Activated CD4-positive, alpha-beta T cell treated with anti-CD3 and anti-CD28 coated beads, Interleukin-2, amount 10 ng/mL, durations not matched to agents 24 days and 14 days (primary cell): ENCODE data around the gene FECH. TPM values are rescaled to one million over a fixed set of nuclear protein-coding genes. Genes with fewer than 3 reads are reported as not detected.
"Not testable (repeated sequence)": the region's sequence is repeated elsewhere in the genome, so short reads cannot be mapped to it uniquely, and the experiment has no call there.

ENCODE experiments used
- DNase-seq: peaks from one replicate; pipeline ENCODE4 v3.0.0; 2022
- H3K27ac Mint-ChIP-seq: one replicate; pipeline ENCODE4 v1.8.0; 2022; ENCODE audit warnings: mild to moderate bottlenecking, mixed read lengths
- H3K27me3 Mint-ChIP-seq: one replicate; pipeline ENCODE4 v1.8.0; 2022; ENCODE audit warnings: mixed read lengths
- H3K36me3 Mint-ChIP-seq: one replicate; pipeline ENCODE4 v1.8.0; 2022; ENCODE audit warnings: low read depth, mild to moderate bottlenecking, mixed read lengths
- H3K4me1 Mint-ChIP-seq: one replicate; pipeline ENCODE4 v1.8.0; 2021; ENCODE audit warnings: mixed read lengths
- H3K4me3 Mint-ChIP-seq: one replicate; pipeline ENCODE4 v1.8.0; 2022; ENCODE audit warnings: mild to moderate bottlenecking, moderate library complexity, mixed read lengths
- H3K9me3 Mint-ChIP-seq: one replicate; pipeline ENCODE4 v1.8.0; 2021; ENCODE audit warnings: mixed read lengths
- intact Hi-C: fragments of 100-400 bp; cut with micrococcal nuclease; formaldehyde crosslinking; loops from one replicate; pipeline ENCODE4 v1.15.1; 2023
- total RNA-seq: library from RNA; stranded (reverse); gene quantifications from 2 replicates; pipeline ENCODE4 v1.2.3, GENCODE V29; 2022

Gene FECH
- total RNA-seq, 1 donor from 2014 or later, result 22.4 TPM

GRCh38 chr18:57595347-57595746 lies 8.8 kb upstream of the FECH start:
- Mint-ChIP-seq H3K4me3 (no peak overlapping the region), H3K36me3 (peaks cover 24% of the 10 kb centered on the region), H3K4me1 (peaks cover 1% of the 10 kb centered on the region), H3K9me3 (no peaks in the 10 kb centered on the region), H3K27me3 (no peaks in the 10 kb centered on the region), H3K27ac (no peak overlapping the region)
- DNase-seq, result no peak
- intact Hi-C loops, result no loop called here

DNA sequence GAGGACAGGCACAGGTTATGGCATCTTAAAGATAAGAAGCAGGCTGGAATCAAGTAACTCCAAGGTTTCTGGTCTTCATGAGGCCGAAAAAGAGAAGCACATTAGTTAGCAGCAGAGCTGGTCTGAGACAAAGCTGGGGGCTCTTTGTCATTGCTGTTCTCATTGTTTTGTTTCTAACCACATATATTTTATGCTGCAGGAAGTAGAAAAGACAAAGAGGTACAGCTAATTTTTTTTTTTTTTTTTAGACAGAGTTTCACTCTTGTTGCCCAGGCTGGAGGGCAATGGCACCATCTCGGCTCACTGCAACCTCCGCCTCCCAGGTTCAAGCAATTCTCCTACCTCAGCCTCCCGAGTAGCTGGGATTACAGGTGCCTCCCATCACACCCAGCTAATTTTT lies 6.2 kb upstream of the FECH start:
- H3K36me3 Mint-ChIP-seq, intact Hi-C loops, DNase-seq, H3K27ac Mint-ChIP-seq, H3K4me1 Mint-ChIP-seq, H3K4me3 Mint-ChIP-seq, H3K9me3 Mint-ChIP-seq, H3K27me3 Mint-ChIP-seq: not testable (repeated sequence)

- Mint-ChIP-seq H3K4me3 (no peak overlapping the region), H3K36me3 (no peaks in the 10 kb centered on the region), H3K4me1 (peaks cover 16% of the 10 kb centered on the region), H3K9me3 (no peaks in the 10 kb centered on the region), H3K27me3 (no peaks in the 10 kb centered on the region), H3K27ac (no peak overlapping the region)
- intact Hi-C loops, result loop anchor here (10.0 kb wide), 1 partner anchor 954 kb away; the partner anchor contains the start of gene TXNL1
- DNase-seq, result no peak
Measured at GRCh38 chr18:57589161-57589560, 2.7 kb upstream of the FECH start.

GRCh38 chr18:57587098-57587661 lies 678 bp upstream of the FECH start:
- H3K27ac Mint-ChIP-seq, result peak overlapping the region; percentile 80
- H3K4me1 Mint-ChIP-seq, result peaks cover 14% of the 10 kb centered on the region
- intact Hi-C loops, result loop anchor here (2.0 to 10.0 kb wide), 3 partner anchors 456 to 1084 kb away; partner anchors contain the start of genes MALT1 and TXNL1
- no peaks in the 10 kb centered on the region for H3K9me3 Mint-ChIP-seq
- peak overlapping the region; percentile 85 for H3K4me3 Mint-ChIP-seq
- H3K27me3 Mint-ChIP-seq, result no peaks in the 10 kb centered on the region
- peaks cover 5% of the 10 kb centered on the region for H3K36me3 Mint-ChIP-seq
- DNase-seq, result no peak

- peaks cover 10% of the 10 kb centered on the region for H3K36me3 Mint-ChIP-seq
- H3K27me3 Mint-ChIP-seq, result no peaks in the 10 kb centered on the region
- H3K4me1 Mint-ChIP-seq, result peaks cover 21% of the 10 kb centered on the region
- peak; percentile 64 for DNase-seq
- no peaks in the 10 kb centered on the region for H3K9me3 Mint-ChIP-seq
- intact Hi-C loops, result loop anchor here (1.0 to 10.0 kb wide), 4 partner anchors 35 to 1085 kb away; partner anchors contain the start of genes MALT1, NARS1 and TXNL1
- peak overlapping the region; percentile 80 for H3K27ac Mint-ChIP-seq
- H3K4me3 Mint-ChIP-seq, result peak overlapping the region; percentile 85
Measured at GRCh38 chr18:57585855-57586250, 649 bp downstream of the FECH start.

DNA sequence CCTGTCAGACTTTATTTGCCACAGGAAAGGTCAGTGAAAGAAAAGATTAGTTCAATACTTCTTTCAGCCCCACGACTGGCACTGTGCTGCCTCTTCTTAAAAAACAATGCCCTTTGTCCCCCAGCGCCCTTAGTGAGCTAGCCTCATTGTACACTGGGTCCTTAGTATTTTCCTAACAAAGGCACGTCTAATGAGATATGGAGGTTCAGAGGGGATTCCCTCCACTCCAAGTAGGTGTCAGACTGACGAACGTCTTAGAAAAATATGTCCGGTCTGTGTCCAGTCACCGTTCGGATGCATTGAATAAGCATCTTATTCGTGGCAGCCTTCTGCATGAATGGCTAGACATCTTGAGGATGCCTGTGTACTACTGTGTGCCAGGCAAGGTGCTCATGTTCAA lies 1.1 kb downstream of the FECH start:
- Mint-ChIP-seq H3K4me1 (peaks cover 23% of the 10 kb centered on the region), H3K36me3 (peaks cover 10% of the 10 kb centered on the region), H3K4me3 (peak overlapping the region; percentile 85), H3K27me3 (no peaks in the 10 kb centered on the region), H3K27ac (no peak overlapping the region), H3K9me3 (no peaks in the 10 kb centered on the region)
- no peak for DNase-seq
- intact Hi-C loops, result loop anchor here (10.0 kb wide), 1 partner anchor 951 kb away; the partner anchor contains the start of gene TXNL1

GRCh38 chr18:57584444-57584843 lies 2.1 kb downstream of the FECH start:
- intact Hi-C loops, result loop anchor here (10.0 kb wide), 1 partner anchor 950 kb away; the partner anchor contains the start of gene TXNL1
- Mint-ChIP-seq H3K27me3 (no peaks in the 10 kb centered on the region), H3K36me3 (peaks cover 15% of the 10 kb centered on the region), H3K4me1 (peaks cover 26% of the 10 kb centered on the region), H3K27ac (no peak overlapping the region), H3K4me3 (no peak overlapping the region), H3K9me3 (no peaks in the 10 kb centered on the region)
- no peak for DNase-seq

DNA sequence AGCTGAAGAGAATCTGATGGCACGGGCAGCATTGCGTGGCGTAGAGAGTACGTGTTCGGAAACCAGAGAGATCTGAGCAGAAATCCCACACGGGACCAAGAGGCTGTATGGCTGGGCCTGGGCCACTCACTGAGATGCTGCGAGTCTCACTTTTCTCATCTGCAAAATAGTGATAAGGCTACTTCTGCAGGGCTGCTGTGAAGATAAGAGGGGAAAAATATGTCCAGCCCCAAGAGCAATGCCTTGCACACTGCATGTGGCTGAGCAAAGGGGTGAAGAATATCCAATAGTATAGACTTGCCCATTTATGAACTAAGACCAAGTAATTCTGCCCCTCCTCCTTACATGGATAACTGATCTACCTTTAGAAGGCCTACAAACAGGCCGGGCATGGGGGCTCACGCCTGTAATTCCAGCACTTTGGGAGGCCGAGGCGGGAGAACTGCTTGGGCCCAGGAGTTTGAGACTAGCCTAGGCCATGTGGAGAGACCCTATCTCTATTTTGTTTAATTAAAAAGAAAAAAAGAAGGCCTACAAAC lies 3.1 kb downstream of the FECH start:
- DNase-seq, result no peak
- peaks cover 18% of the 10 kb centered on the region for H3K36me3 Mint-ChIP-seq
- H3K9me3 Mint-ChIP-seq, result no peaks in the 10 kb centered on the region
- intact Hi-C loops, result loop anchor here (10.0 kb wide), 1 partner anchor 949 kb away; the partner anchor contains the start of gene TXNL1
- H3K27ac Mint-ChIP-seq, result no peak overlapping the region
- no peak overlapping the region for H3K4me3 Mint-ChIP-seq
- H3K4me1 Mint-ChIP-seq, result peaks cover 26% of the 10 kb centered on the region
- H3K27me3 Mint-ChIP-seq, result no peaks in the 10 kb centered on the region

DNA sequence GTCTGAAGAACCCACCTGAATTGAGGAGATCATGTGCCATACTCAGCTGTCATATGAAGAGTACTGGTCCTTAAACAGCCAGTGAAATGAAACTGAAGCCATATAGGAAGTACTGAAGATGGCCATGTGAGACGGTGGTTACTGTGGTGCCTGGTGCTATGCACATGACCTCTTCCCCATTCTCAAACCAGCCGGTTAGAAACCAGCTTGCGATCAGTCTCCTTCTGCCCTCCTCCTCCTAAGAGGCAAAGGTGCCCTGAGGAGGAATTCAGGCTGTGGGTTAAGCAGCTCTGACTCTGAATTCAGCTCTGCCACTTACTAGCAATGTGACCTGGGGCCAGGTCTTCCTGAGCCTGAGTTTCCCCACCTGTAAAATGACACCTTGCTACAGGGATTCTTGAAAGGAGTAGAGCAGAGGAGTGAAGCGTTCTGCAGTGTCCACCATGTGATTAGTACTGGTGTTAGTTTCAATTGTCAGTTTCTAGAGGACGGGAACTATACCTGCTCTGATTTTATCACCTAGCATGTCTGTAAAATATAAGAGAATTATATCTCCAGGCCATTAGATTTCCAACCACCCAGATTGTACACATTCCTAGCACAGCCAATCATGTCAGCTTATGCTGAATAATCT lies 5.1 kb downstream of the FECH start:
- Mint-ChIP-seq H3K9me3 (no peaks in the 10 kb centered on the region), H3K36me3 (peaks cover 18% of the 10 kb centered on the region), H3K4me1 (peaks cover 23% of the 10 kb centered on the region), H3K27ac (no peak overlapping the region), H3K4me3 (no peak overlapping the region), H3K27me3 (no peaks in the 10 kb centered on the region)
- intact Hi-C loops, result loop anchor here (10.0 kb wide), 1 partner anchor 947 kb away; the partner anchor contains the start of gene TXNL1
- DNase-seq, result peak; percentile 60

DNA sequence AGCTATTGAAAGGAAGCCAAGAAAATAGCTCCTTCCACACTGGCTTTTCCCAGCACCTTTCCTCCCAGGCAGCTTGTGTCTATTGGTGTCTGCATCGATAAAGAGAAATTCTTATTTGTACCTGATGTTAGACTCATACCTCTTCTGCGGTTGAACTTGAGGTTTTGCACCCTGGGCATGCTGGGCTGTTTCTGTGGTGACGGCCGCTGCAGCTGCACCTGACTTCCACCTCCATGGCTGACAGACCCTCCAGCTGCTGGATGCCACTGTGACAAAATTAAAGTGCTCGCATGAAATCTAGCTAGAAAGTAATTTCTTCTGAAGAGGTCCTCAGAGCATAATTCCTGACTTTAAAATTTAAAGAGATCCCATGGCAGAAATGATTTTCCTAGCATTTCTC lies 6.6 kb downstream of the FECH start:
- Mint-ChIP-seq H3K27me3 (no peaks in the 10 kb centered on the region), H3K4me1 (peaks cover 12% of the 10 kb centered on the region), H3K4me3 (no peak overlapping the region), H3K36me3 (peaks cover 20% of the 10 kb centered on the region), H3K9me3 (no peaks in the 10 kb centered on the region), H3K27ac (no peak overlapping the region)
- DNase-seq, result no peak
- intact Hi-C loops, result loop anchor here (10.0 kb wide), 1 partner anchor 945 kb away; the partner anchor contains the start of gene TXNL1

DNA sequence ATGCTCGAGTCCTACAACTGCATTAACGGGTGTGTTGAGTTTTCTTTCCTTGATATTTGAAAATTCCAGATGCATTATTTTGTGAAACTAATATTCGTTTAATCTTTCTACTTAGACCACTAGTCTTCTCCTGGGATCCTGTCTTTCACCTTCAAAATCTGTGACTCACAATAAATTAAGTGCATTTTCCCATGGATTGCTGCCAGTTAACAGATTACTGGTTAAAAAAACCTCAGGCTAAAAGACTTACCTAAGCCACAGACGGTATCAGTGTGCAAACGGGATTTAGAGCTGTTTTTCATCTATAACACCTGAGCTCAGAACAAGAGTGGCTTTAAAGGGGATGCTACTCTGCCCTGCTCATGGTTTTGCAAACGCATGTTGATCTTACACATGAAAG lies 10.2 kb downstream of the FECH start:
- no peak overlapping the region for H3K27ac Mint-ChIP-seq
- intact Hi-C loops, result no loop called here
- no peaks in the 10 kb centered on the region for H3K9me3 Mint-ChIP-seq
- DNase-seq, result no peak
- no peak overlapping the region for H3K4me3 Mint-ChIP-seq
- no peaks in the 10 kb centered on the region for H3K27me3 Mint-ChIP-seq
- peaks cover 21% of the 10 kb centered on the region for H3K36me3 Mint-ChIP-seq
- peaks cover 8% of the 10 kb centered on the region for H3K4me1 Mint-ChIP-seq

GRCh38 chr18:57575542-57575941 lies 11.0 kb downstream of the FECH start:
- intact Hi-C loops, result no loop called here
- Mint-ChIP-seq H3K4me3 (no peak overlapping the region), H3K36me3 (peaks cover 25% of the 10 kb centered on the region), H3K9me3 (no peaks in the 10 kb centered on the region), H3K4me1 (peaks cover 3% of the 10 kb centered on the region), H3K27me3 (no peaks in the 10 kb centered on the region), H3K27ac (no peak overlapping the region)
- DNase-seq, result no peak

GRCh38 chr18:57574866-57575265 lies 11.6 kb downstream of the FECH start:
- no peak overlapping the region for H3K4me3 Mint-ChIP-seq
- DNase-seq, result no peak
- no peaks in the 10 kb centered on the region for H3K9me3 Mint-ChIP-seq
- H3K36me3 Mint-ChIP-seq, result peaks cover 25% of the 10 kb centered on the region
- peaks cover under 1% of the 10 kb centered on the region for H3K4me1 Mint-ChIP-seq
- intact Hi-C loops, result no loop called here
- no peaks in the 10 kb centered on the region for H3K27me3 Mint-ChIP-seq
- H3K27ac Mint-ChIP-seq, result no peak overlapping the region

DNA sequence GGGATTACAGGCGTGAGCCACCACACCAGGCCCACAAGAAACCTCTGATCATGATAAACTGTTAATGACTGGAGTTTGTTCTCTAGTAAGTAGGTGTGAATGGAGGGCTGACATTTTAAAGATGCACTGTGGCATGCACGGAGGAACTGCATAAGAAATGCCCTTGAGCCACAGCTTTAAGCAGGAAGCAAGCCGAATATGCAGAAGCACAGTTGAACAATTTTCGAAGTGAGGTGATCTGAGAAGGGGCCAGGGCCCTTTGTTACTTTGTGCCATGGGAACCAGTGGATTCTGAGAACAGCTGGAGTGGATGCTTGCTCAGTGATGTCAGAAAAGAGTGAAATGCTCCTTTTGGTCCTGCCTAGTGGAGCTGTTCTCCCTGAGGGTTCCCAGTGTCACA lies 16.3 kb downstream of the FECH start:
- Mint-ChIP-seq H3K4me3 (no peak overlapping the region), H3K27me3 (no peaks in the 10 kb centered on the region), H3K36me3 (peaks cover 20% of the 10 kb centered on the region)

More for the DNA sequence above, 16.3 kb downstream of the FECH start:
- no peak overlapping the region for H3K27ac Mint-ChIP-seq
- H3K9me3 Mint-ChIP-seq, result no peaks in the 10 kb centered on the region
- intact Hi-C loops, result no loop called here
- no peaks in the 10 kb centered on the region for H3K4me1 Mint-ChIP-seq
- DNase-seq, result no peak
